GM12872 (cell line): ENCODE results near the gene BCAS3.

Source experiments
- CTCF ChIP-seq: IDR thresholded peaks from 3 replicates; pipeline ENCODE4 v1.5.1; 2011; ENCODE audit warnings: low read depth, mild to moderate bottlenecking, low read length, moderate library complexity; ENCODE audit not compliant: insufficient read depth

BCAS3 gene

GRCh38 chr17:61436995-61437704 lies 759.5 kb downstream of the BCAS3 start:
- no peak for TF ChIP-seq CTCF

GRCh38 chr17:61440697-61441096 lies 763.0 kb downstream of the BCAS3 start:
- no peak for TF ChIP-seq CTCF

GRCh38 chr17:61442136-61442775 lies 764.6 kb downstream of the BCAS3 start:
- TF ChIP-seq CTCF: no peak
